Measurements from ENCODE around the gene TACR2. TPM values are rescaled to one million over a fixed set of nuclear protein-coding genes. Genes with fewer than 3 reads are reported as not detected.

TACR2 gene
- total and polyA plus RNA-seq, 2 experiments from 2014 or later = not detected

GRCh38 chr10:69422676-69423075 lies 6.0 kb upstream of the TACR2 start (continued):
- no peak for TF ChIP-seq ZNF462 (CRISPR knock-in tag; IDR thresholded peaks at IDR 0.05)
- no peak for TF ChIP-seq ZNF114 (CRISPR knock-in tag; IDR thresholded peaks at IDR 0.05)
- no peak for TF ChIP-seq POLR2AphosphoS5 (IDR thresholded peaks at IDR 0.05; ENCODE audit: low read depth)
- TF ChIP-seq CTCF (conservative IDR thresholded peaks at IDR 0.05; ENCODE audit: low read depth in 2 of 2) = no peak
- no peak for TF ChIP-seq CREB1 (CRISPR knock-in tag; IDR thresholded peaks at IDR 0.05; ENCODE audit: low read depth)
- TF ChIP-seq NANOG (IDR thresholded peaks at IDR 0.05; ENCODE audit: borderline replicate concordance) = no peak
- no peak for TF ChIP-seq JUNB (IDR thresholded peaks at IDR 0.05; ENCODE audit: unreplicated experiment)
- TF ChIP-seq STAT1 (IDR thresholded peaks at IDR 0.05; ENCODE audit: unreplicated experiment) = no peak

Data from GM23338 (cell line).